Measurements from ENCODE around the gene ZNF148.

Gene ZNF148

DNA sequence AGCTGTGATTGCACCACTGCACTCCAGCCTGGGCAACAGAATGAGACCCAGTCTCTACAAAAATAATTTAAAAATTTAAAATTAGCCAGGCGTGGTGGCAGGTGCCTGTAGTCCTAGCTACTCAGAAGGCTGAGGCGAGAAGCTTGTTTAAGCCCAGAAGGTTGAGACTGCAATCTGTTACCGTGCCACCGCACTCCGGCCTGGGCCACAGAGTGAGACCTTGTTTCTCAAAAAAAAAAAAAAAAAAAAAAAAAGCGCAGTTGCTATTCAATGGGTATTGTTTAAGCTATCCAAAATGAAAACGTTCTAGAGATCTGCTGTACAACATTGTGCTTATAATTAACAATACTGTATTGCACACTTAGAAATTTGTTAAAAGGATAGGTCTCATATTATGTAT lies 24.0 kb downstream of the ZNF148 start (continued):
- no peak for TF ChIP-seq ZNF514 (tag by site-specific recombination; IDR thresholded peaks at IDR 0.05)
- TF ChIP-seq ZNF138 (tag by site-specific recombination; IDR thresholded peaks at IDR 0.05; ENCODE audit: borderline replicate concordance) = no peak

DNA sequence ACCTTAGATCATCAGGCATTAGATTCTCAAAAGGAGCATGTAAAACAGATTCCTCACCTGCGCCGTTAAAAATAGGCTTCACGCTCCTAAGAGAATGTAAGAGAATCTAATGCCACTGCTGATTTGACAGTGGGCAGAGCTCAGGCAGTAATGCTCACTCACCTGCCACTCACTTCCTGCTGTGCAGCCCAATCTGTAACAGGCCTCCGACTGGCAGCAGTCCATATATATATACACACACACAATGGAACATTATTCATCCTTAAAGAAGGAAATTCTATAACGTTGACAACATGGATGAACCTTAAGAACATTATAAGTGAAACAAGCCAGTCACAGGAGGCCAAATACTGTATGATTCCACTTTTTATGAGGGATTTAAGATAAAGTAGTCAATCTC lies 24.5 kb downstream of the ZNF148 start:
- Histone ChIP-seq H3K4me1 (ENCODE audit: control insufficient read depth, insufficient read depth, low read length) (no peaks in the 10 kb centered on the region), H3K27ac (ENCODE audit: extremely low read depth, low read depth, low read length) (no peak overlapping the region), H3K36me3 (ENCODE audit: control insufficient read depth in 2 of 2, insufficient read depth in 1 of 2, low read length in 2 of 2) (no peaks in the 10 kb centered on the region), H3K4me3 (ENCODE audit: low read depth, low read length) (no peak overlapping the region), H3K9me3 (ENCODE audit: control insufficient read depth, insufficient read depth, low read depth, low read length) (no peaks in the 10 kb centered on the region)
- TF ChIP-seq ZBTB48 (tag by site-specific recombination; IDR thresholded peaks at IDR 0.05) = no peak
- TF ChIP-seq ZNF560 (tag by site-specific recombination; IDR thresholded peaks at IDR 0.05; ENCODE audit: borderline replicate concordance) = no peak
- TF ChIP-seq, protein P1, sequence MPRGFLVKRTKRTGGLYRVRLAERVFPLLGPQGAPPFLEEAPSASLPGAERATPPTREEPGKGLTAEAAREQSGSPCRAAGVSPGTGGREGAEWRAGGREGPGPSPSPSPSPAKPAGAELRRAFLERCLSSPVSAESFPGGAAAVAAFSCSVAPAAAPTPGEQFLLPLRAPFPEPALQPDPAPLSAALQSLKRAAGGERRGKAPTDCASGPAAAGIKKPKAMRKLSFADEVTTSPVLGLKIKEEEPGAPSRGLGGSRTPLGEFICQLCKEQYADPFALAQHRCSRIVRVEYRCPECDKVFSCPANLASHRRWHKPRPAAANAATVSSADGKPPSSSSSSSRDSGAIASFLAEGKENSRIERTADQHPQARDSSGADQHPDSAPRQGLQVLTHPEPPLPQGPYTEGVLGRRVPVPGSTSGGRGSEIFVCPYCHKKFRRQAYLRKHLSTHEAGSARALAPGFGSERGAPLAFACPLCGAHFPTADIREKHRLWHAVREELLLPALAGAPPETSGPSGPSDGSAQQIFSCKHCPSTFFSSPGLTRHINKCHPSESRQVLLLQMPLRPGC (tag by site-specific recombination; IDR thresholded peaks at IDR 0.05) = no peak
- no peak for TF ChIP-seq ZSCAN23 (tag by site-specific recombination; IDR thresholded peaks at IDR 0.05)
- TF ChIP-seq, protein P2, sequence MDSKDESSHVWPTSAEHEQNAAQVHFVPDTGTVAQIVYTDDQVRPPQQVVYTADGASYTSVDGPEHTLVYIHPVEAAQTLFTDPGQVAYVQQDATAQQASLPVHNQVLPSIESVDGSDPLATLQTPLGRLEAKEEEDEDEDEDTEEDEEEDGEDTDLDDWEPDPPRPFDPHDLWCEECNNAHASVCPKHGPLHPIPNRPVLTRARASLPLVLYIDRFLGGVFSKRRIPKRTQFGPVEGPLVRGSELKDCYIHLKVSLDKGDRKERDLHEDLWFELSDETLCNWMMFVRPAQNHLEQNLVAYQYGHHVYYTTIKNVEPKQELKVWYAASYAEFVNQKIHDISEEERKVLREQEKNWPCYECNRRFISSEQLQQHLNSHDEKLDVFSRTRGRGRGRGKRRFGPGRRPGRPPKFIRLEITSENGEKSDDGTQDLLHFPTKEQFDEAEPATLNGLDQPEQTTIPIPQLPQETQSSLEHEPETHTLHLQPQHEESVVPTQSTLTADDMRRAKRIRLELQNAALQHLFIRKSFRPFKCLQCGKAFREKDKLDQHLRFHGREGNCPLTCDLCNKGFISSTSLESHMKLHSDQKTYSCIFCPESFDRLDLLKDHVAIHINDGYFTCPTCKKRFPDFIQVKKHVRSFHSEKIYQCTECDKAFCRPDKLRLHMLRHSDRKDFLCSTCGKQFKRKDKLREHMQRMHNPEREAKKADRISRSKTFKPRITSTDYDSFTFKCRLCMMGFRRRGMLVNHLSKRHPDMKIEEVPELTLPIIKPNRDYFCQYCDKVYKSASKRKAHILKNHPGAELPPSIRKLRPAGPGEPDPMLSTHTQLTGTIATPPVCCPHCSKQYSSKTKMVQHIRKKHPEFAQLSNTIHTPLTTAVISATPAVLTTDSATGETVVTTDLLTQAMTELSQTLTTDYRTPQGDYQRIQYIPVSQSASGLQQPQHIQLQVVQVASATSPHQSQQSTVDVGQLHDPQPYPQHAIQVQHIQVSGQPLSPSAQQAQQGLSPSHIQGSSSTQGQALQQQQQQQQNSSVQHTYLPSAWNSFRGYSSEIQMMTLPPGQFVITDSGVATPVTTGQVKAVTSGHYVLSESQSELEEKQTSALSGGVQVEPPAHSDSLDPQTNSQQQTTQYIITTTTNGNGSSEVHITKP (tag by site-specific recombination; IDR thresholded peaks at IDR 0.05) = no peak
- TF ChIP-seq BCL11A (tag by site-specific recombination; IDR thresholded peaks at IDR 0.05; ENCODE audit: low read depth) = no peak
- TF ChIP-seq ZNF549 (tag by site-specific recombination; IDR thresholded peaks at IDR 0.05) = no peak
- no peak for TF ChIP-seq ZBTB7A (tag by site-specific recombination; IDR thresholded peaks at IDR 0.05; ENCODE audit: low read depth)
- TF ChIP-seq, protein P3, sequence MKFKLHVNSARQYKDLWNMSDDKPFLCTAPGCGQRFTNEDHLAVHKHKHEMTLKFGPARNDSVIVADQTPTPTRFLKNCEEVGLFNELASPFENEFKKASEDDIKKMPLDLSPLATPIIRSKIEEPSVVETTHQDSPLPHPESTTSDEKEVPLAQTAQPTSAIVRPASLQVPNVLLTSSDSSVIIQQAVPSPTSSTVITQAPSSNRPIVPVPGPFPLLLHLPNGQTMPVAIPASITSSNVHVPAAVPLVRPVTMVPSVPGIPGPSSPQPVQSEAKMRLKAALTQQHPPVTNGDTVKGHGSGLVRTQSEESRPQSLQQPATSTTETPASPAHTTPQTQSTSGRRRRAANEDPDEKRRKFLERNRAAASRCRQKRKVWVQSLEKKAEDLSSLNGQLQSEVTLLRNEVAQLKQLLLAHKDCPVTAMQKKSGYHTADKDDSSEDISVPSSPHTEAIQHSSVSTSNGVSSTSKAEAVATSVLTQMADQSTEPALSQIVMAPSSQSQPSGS (tag by site-specific recombination; IDR thresholded peaks at IDR 0.05; ENCODE audit: low read depth) = no peak
- no peak for TF ChIP-seq ZNF558 (tag by site-specific recombination; IDR thresholded peaks at IDR 0.05)
- TF ChIP-seq, protein P4, sequence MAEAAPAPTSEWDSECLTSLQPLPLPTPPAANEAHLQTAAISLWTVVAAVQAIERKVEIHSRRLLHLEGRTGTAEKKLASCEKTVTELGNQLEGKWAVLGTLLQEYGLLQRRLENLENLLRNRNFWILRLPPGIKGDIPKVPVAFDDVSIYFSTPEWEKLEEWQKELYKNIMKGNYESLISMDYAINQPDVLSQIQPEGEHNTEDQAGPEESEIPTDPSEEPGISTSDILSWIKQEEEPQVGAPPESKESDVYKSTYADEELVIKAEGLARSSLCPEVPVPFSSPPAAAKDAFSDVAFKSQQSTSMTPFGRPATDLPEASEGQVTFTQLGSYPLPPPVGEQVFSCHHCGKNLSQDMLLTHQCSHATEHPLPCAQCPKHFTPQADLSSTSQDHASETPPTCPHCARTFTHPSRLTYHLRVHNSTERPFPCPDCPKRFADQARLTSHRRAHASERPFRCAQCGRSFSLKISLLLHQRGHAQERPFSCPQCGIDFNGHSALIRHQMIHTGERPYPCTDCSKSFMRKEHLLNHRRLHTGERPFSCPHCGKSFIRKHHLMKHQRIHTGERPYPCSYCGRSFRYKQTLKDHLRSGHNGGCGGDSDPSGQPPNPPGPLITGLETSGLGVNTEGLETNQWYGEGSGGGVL (tag by site-specific recombination; IDR thresholded peaks at IDR 0.05) = no peak
- TF ChIP-seq, protein P5, sequence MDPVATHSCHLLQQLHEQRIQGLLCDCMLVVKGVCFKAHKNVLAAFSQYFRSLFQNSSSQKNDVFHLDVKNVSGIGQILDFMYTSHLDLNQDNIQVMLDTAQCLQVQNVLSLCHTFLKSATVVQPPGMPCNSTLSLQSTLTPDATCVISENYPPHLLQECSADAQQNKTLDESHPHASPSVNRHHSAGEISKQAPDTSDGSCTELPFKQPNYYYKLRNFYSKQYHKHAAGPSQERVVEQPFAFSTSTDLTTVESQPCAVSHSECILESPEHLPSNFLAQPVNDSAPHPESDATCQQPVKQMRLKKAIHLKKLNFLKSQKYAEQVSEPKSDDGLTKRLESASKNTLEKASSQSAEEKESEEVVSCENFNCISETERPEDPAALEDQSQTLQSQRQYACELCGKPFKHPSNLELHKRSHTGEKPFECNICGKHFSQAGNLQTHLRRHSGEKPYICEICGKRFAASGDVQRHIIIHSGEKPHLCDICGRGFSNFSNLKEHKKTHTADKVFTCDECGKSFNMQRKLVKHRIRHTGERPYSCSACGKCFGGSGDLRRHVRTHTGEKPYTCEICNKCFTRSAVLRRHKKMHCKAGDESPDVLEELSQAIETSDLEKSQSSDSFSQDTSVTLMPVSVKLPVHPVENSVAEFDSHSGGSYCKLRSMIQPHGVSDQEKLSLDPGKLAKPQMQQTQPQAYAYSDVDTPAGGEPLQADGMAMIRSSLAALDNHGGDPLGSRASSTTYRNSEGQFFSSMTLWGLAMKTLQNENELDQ (tag by site-specific recombination; IDR thresholded peaks at IDR 0.05; ENCODE audit: low read depth) = no peak
- TF ChIP-seq ZNF155 (tag by site-specific recombination; IDR thresholded peaks at IDR 0.05) = no peak
- TF ChIP-seq ZNF140 (tag by site-specific recombination; IDR thresholded peaks at IDR 0.05) = no peak
- no peak for TF ChIP-seq SP2 (tag by site-specific recombination; IDR thresholded peaks at IDR 0.05)
- no peak for TF ChIP-seq ZNF501 (tag by site-specific recombination; IDR thresholded peaks at IDR 0.05)
- ChIA-PET POLR2A (no interaction called here), CTCF (no interaction called here)

All from HEK293 (cell line).